Endothelial cell of umbilical vein (primary cell): ENCODE results near the gene MAML1. TPM values are rescaled to one million over a fixed set of nuclear protein-coding genes. Genes with fewer than 3 reads are reported as not detected.

Source experiments
- BruUV-seq: library from RNA; stranded (reverse); fragments of 400-500 nt; replicated peaks from 2 replicates; lab custom pipeline; 2021; lab: Mats Ljungman, UMichigan
- CTCF ChIA-PET: fragments of 300-600, 350-600 bp; sonication (Branson Sonifier 250); formaldehyde crosslinking; loops from one replicate; lab custom pipeline; 2021; ENCODE audit warnings: antibody characterized with exemption, inconsistent platforms; lab: Charles Lee
- POLR2A ChIA-PET: fragments of 300-600, 350-600 bp; sonication (Branson Sonifier 250); formaldehyde crosslinking; loops from one replicate; lab custom pipeline; 2021; ENCODE audit warnings: antibody characterized with exemption, inconsistent platforms; lab: Charles Lee
- DNase-seq: peaks from one replicate; pipeline ENCODE4 v3.0.0-alpha.2; 2011; ENCODE audit warnings: low read depth, low spot score
- FAIRE-seq: peaks from 2 replicates; lab custom pipeline; 2011; peaks lifted over from hg19 to GRCh38; lab: Jason Lieb, UNC
- H2AFZ ChIP-seq: 2 replicates; pipeline ENCODE4 v1.6.0; 2012; ENCODE audit warnings: low read depth, low read length, control low read depth, inconsistent platforms
- H3K27ac ChIP-seq: 2 replicates; pipeline ENCODE4 v1.5.1; 2011; ENCODE audit warnings: low read depth, mild to moderate bottlenecking, control low read depth, low read length, moderate library complexity; ENCODE audit not compliant: insufficient read depth
- H3K27me3 ChIP-seq, 2 experiments: 2 replicates each; pipeline versions ENCODE4 v1.6.0 to v1.6.1; 2011; ENCODE audit warnings: low read length in 2 of 2, mixed read lengths in 1 of 2; ENCODE audit not compliant: control insufficient read depth in 2 of 2, insufficient read depth in 2 of 2
- H3K36me3 ChIP-seq, 2 experiments: 2 replicates in 1 of 2; 3 replicates in 1 of 2; pipeline ENCODE4 v1.5.1; 2011; ENCODE audit warnings: low read length in 2 of 2, mild to moderate bottlenecking in 1 of 2, moderate library complexity in 1 of 2; ENCODE audit not compliant: control insufficient read depth in 2 of 2, insufficient read depth in 2 of 2; ENCODE audit errors: extremely low read depth in 1 of 2
- H3K4me1 ChIP-seq: 3 replicates; pipeline ENCODE4 v1.5.1; 2011; ENCODE audit warnings: mild to moderate bottlenecking, low read length; ENCODE audit not compliant: control insufficient read depth, insufficient read depth; ENCODE audit errors: extremely low read depth
- H3K4me2 ChIP-seq: 2 replicates; pipeline ENCODE4 v1.6.1; 2011; ENCODE audit warnings: low read length, control low read depth, mixed read lengths; ENCODE audit not compliant: insufficient read depth
- H3K4me3 ChIP-seq, 3 experiments: fragments of 200-600 bp in 1 of 3; sonication (generic), shearing (Covaris generic) in 1 of 3; replicated peaks in 1 of 3; 2 replicates each; pipeline ENCODE4 v1.5.1; 2011 to 2016; ENCODE audit warnings: control low read depth in 3 of 3, low read length in 3 of 3, mild to moderate bottlenecking in 2 of 3, inconsistent platforms in 1 of 3, low read depth in 1 of 3, moderate library complexity in 1 of 3; ENCODE audit not compliant: insufficient read depth in 1 of 3
- H3K79me2 ChIP-seq: 2 replicates; pipeline ENCODE4 v1.6.0; 2012; ENCODE audit warnings: low read length, inconsistent platforms; ENCODE audit not compliant: control insufficient read depth, insufficient read depth
- H3K9ac ChIP-seq: replicated peaks from 2 replicates; pipeline ENCODE3; 2011; ENCODE audit warnings: low read length, control low read depth; ENCODE audit not compliant: insufficient read depth; ENCODE audit errors: extremely low read depth
- H3K9me1 ChIP-seq: replicated peaks from 3 replicates; pipeline ENCODE4 v1.6.0; 2011; ENCODE audit warnings: mild to moderate bottlenecking, low read length; ENCODE audit not compliant: control insufficient read depth, insufficient read depth; ENCODE audit errors: extremely low read depth
- H3K9me3 ChIP-seq: replicated peaks from 2 replicates; pipeline ENCODE4 v1.5.1; 2012; ENCODE audit warnings: low read length, inconsistent platforms; ENCODE audit not compliant: control insufficient read depth, insufficient read depth
- H4K20me1 ChIP-seq: replicated peaks from 2 replicates; pipeline ENCODE3; 2011; ENCODE audit warnings: mild to moderate bottlenecking, low read length; ENCODE audit not compliant: control insufficient read depth, insufficient read depth; ENCODE audit errors: extremely low read depth
- CTCF ChIP-seq, 2 donors: IDR thresholded peaks; 1 replicate in 1 of 2; 2 replicates in 1 of 2; pipeline ENCODE4 v1.5.1; 2011; ENCODE audit warnings: low read length in 2 of 2, mild to moderate bottlenecking in 2 of 2, moderate library complexity in 2 of 2, control low read depth in 1 of 2, inconsistent platforms in 1 of 2, low read depth in 1 of 2; ENCODE audit not compliant: insufficient read depth in 1 of 2; ENCODE audit errors: extremely low read depth in 1 of 2
- FOS ChIP-seq: IDR thresholded peaks from 2 replicates; pipeline ENCODE4 v1.6.1; 2011; ENCODE audit warnings: mild to moderate bottlenecking, low read length, moderate library complexity, borderline replicate concordance; ENCODE audit not compliant: insufficient read depth
- JUN ChIP-seq: IDR thresholded peaks from 2 replicates; pipeline ENCODE4 v1.6.1; 2011; ENCODE audit warnings: borderline replicate concordance, low read depth; ENCODE audit not compliant: insufficient read length, insufficient read depth
- MAX ChIP-seq: IDR thresholded peaks from 2 replicates; pipeline ENCODE4 v1.6.1; 2011; ENCODE audit not compliant: insufficient read depth, insufficient read length
- MYC ChIP-seq: IDR thresholded peaks from one replicate; pipeline ENCODE4 v1.6.1; 2011; ENCODE audit warnings: mild to moderate bottlenecking, low read depth, low read length
- POLR2AphosphoS5 ChIP-seq: IDR thresholded peaks from 2 replicates; pipeline ENCODE4 v1.6.1; 2012; ENCODE audit warnings: low read depth, mild to moderate bottlenecking, control low read depth, low read length, moderate library complexity; ENCODE audit not compliant: insufficient read depth
- dilution Hi-C: fragments of 300-500 bp; cut with MboI; formaldehyde crosslinking; loops from one replicate; pipeline ENCODE4 v1.15.0; 2019; ENCODE audit warnings: low sequenced_read_pairs; ENCODE audit not compliant: extremely low pct_ligation_motif_present
- intact Hi-C: fragments of 100-400 bp; cut with micrococcal nuclease; formaldehyde crosslinking; loops from one replicate; pipeline ENCODE4 v1.10.0; 2022
- polyA plus RNA-seq, 4 experiments: library from polyadenylated mRNA; depleted of rRNA in 3 of 4; stranded (reverse) in 3 of 4; unstranded in 1 of 4; fragments of >200 nt; gene quantifications; 2 replicates each; pipeline versions ENCODE4 v1.2.1 to v1.2.3, GENCODE V29; 2011 to 2012; ENCODE audit warnings: missing spikeins in 1 of 4
- total RNA-seq: library from RNA; stranded (reverse); gene quantifications from 2 replicates; pipeline ENCODE4 v1.2.3, GENCODE V29; 2021

The MAML1 gene
- total and polyA plus RNA-seq, 2 donors (not counting 3 experiments of a cell fraction or from before 2014, with no cell fraction given): 12.4 to 29.0 TPM

GRCh38 chr5:179716286-179716685 lies 16.3 kb upstream of the MAML1 start:
- DNase-seq: no peak
- TF ChIP-seq CTCF (IDR thresholded peaks at IDR 0.05; ENCODE audit: extremely low read depth in 1 of 2, insufficient read depth in 1 of 2, low read depth in 1 of 2, low read length in 2 of 2) (no peak), JUN (no peak), MAX (no peak), POLR2AphosphoS5 (no peak), MYC (no peak)
- H4K20me1 ChIP-seq: no peaks in the 10 kb centered on the region
- POLR2A ChIA-PET: no interaction called here
- H3K4me1 ChIP-seq: no peaks in the 10 kb centered on the region
- H3K27ac ChIP-seq: no peak overlapping the region
- no TSS peak for BruUV-seq
- CTCF ChIA-PET: interaction anchor here (1.1 kb wide), 1 partner anchor 17 kb away, joined by 3 read pairs; no protein-coding TSS in a partner anchor
- peaks cover 24% of the 10 kb centered on the region for H3K79me2 ChIP-seq
- H3K9me1 ChIP-seq: no peaks in the 10 kb centered on the region
- FAIRE-seq: no peak
- dilution Hi-C loops (no loop called here), intact Hi-C loops (no loop called here)
- H3K27me3 ChIP-seq: no peaks in the 10 kb centered on the region
- H3K36me3 ChIP-seq: peaks cover 22 to 37% of the 10 kb centered on the region in 2 experiments
- H3K4me2 ChIP-seq: no peak overlapping the region
- H2AFZ ChIP-seq: no peak overlapping the region
- H3K9me3 ChIP-seq: no peaks in the 10 kb centered on the region
- H3K4me3 ChIP-seq: no peak overlapping the region
- H3K9ac ChIP-seq: no peak overlapping the region

- no peak overlapping the region for H3K9ac ChIP-seq
- no peak overlapping the region for H3K27ac ChIP-seq
- peaks cover 26% of the 10 kb centered on the region for H3K79me2 ChIP-seq
- no TSS peak for BruUV-seq
- no peaks in the 10 kb centered on the region for H3K27me3 ChIP-seq
- H3K9me3 ChIP-seq: no peaks in the 10 kb centered on the region
- no peak overlapping the region for H3K4me3 ChIP-seq
- no peaks in the 10 kb centered on the region for H3K9me1 ChIP-seq
- no peaks in the 10 kb centered on the region for H4K20me1 ChIP-seq
- ChIA-PET CTCF (interaction anchor here (1.5 kb wide), 1 partner anchor 12 kb away, joined by 5 read pairs; the partner anchor contains the start of gene MAML1), POLR2A (no interaction called here)
- dilution Hi-C loops (no loop called here), intact Hi-C loops (no loop called here)
- H2AFZ ChIP-seq: no peak overlapping the region
- H3K36me3 ChIP-seq: peaks cover 45 to 61% of the 10 kb centered on the region in 2 experiments
- TF ChIP-seq FOS: no peak
- no peak for TF ChIP-seq POLR2AphosphoS5
- no peak for TF ChIP-seq JUN
- FAIRE-seq (no peak), DNase-seq (no peak)
- H3K4me1 ChIP-seq: no peaks in the 10 kb centered on the region
- H3K4me2 ChIP-seq: no peak overlapping the region
These were observed 12.4 kb upstream of the MAML1 start for GRCh38 chr5:179720222-179720621.
